Colon (tissue), 2 donors: ENCODE measurements around the gene STMN1.

Experiments
- FAIRE-seq: peaks from 2 replicates; lab custom pipeline; 2012; peaks lifted over from hg19 to GRCh38; lab: Jason Lieb, UNC
- donor health status: control.
- donor health status: control.

STMN1 gene

GRCh38 chr1:25891606-25892005, 14.6 kb downstream of the STMN1 start:
- FAIRE-seq = no peak

- no peak for FAIRE-seq
Measured at GRCh38 chr1:25890239-25891034, 15.8 kb downstream of the STMN1 start.

GRCh38 chr1:25889470-25889869, 16.7 kb downstream of the STMN1 start:
- no peak for FAIRE-seq

DNA sequence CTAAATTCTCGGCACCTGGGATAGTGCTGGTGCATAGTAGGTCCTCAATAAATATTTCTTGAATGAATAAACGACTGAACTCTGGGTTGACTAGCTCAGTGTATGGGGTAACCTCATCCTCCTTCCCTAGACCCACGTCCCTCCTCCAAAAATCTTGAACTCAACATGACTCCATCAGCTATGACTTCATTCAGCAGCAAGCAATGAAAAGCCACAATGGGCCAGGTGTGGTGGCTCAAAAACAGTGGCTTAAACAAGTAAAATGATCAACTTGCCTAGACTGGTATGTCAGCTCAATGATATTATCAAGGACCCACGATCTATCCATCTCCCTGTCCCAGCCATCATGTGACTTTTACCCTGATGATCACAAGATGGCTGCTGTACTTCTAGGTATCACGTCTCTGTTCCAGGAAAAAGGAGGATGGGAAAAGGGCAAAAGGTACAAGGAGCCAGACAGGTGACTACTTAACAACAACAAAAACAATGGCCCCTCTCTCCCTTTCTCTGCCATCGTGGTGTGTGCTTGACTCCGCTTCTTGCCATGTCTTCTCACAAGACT, 17.7 kb downstream of the STMN1 start:
- FAIRE-seq = no peak

DNA sequence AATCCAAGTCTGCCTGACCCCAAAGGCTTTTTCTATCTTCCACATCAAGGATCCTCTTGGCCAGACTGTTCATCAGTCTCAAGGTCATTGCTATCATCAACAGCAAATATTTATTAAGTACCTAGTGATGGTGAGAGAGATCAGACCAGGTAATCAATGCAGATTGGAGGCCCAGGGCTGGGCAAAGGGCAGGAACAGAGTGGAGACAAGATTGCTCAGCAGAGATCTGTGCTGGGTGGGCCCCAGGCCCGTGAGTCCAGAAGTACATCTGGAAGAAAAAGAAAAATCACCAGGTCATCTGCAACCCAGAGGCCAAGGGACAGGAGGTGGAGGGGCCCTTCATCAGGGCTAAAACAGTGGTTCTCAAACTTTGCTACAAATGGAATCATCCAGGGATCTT, 20.6 kb downstream of the STMN1 start:
- no peak for FAIRE-seq

- no peak for FAIRE-seq
Measured at GRCh38 chr1:25881266-25881665, 25.0 kb downstream of the STMN1 start.

DNA sequence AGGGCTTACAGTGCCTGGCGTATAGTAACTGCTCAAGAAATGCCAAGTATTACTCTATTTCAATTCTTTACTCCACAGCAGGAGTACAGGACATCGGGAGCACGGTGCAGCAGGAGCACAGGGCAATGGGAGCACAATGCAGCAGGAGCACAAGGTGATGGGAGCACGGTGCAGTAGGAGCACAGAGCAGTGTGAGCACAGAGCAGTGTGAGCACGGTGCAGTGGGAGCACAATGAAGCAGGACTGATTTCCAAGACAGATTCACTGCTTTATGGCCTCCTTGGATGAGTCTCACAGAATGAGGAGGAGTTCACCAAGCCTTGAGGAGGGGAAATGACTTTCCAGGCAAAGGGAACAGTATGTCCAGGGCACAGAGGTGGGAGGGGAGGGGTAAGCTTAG, 25.7 kb downstream of the STMN1 start:
- FAIRE-seq = no peak

GRCh38 chr1:25879675-25880074, 26.5 kb downstream of the STMN1 start:
- no peak for FAIRE-seq

GRCh38 chr1:25878690-25879089, 27.5 kb downstream of the STMN1 start:
- no peak for FAIRE-seq

GRCh38 chr1:25877155-25877554, 29.1 kb downstream of the STMN1 start:
- no peak for FAIRE-seq

DNA sequence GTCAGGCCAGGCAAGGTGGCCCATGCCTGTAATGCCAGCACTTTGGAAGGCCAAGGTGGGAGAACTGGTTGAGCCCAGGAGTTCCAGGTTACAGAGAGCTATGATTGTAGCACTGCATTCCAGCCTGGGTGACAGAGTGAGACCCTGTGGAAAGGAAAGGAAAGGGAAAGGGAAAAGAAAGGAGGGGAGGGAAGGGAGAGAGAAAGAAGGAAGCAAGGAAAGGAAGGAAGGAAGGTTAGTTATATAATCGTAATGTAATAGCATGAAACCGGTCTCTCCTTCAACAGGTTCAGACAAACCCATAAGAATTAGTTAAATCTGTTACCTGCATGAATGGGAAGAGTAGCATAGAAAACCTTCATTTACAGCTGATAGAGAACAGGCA, 29.5 kb downstream of the STMN1 start:
- FAIRE-seq = no peak

GRCh38 chr1:25875856-25876692, 30.1 kb downstream of the STMN1 start:
- FAIRE-seq = no peak

GRCh38 chr1:25875154-25875855, 30.9 kb downstream of the STMN1 start, which contains the start of gene PAQR7:
TSS of gene PAQR7 (minus strand) at chr1:25875708. CDS start at chr1:25863839, 11,869 bp downstream.
- no peak for FAIRE-seq

- no peak for FAIRE-seq
Measured at GRCh38 chr1:25874635-25875153, 31.5 kb downstream of the STMN1 start.

GRCh38 chr1:25874209-25874608, 32.0 kb downstream of the STMN1 start:
- FAIRE-seq = no peak

- FAIRE-seq = no peak
Measured at GRCh38 chr1:25873120-25873519, 33.1 kb downstream of the STMN1 start.

DNA sequence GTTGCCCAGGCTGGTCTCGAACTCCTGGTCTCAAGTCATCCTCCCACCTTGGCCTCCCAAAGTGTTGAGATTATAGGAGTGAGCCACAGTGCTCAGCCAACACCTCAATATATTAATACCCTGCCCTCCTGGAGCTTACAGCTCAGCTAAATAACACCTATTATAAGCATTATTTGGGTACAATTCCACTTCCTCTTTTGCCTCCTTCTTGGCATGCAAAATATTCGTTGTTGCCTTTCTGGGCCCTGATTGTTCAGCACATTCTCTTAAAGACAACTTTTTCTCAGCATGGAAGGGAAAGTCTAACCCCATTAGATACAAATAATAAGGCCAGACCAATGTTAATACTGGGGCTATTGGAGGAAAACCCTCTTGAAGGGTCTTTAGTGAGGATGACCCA, 33.5 kb downstream of the STMN1 start:
- FAIRE-seq = no peak

GRCh38 chr1:25871704-25872494, 34.3 kb downstream of the STMN1 start:
- FAIRE-seq = no peak

GRCh38 chr1:25871086-25871703, 35.0 kb downstream of the STMN1 start:
- FAIRE-seq = no peak

- no peak for FAIRE-seq
Measured at GRCh38 chr1:25870614-25871013, 35.6 kb downstream of the STMN1 start.
